ENCODE results near the gene KRTAP3-1. TPM values are rescaled to one million over a fixed set of nuclear protein-coding genes. Genes with fewer than 3 reads are reported as not detected.
"Not testable (repeated sequence)": the region's sequence is repeated elsewhere in the genome, so short reads cannot be mapped to it uniquely, and the experiment has no call there.

KRTAP3-1 gene
- total and polyA plus RNA-seq, 3 donors from 2014 or later: not detected

DNA sequence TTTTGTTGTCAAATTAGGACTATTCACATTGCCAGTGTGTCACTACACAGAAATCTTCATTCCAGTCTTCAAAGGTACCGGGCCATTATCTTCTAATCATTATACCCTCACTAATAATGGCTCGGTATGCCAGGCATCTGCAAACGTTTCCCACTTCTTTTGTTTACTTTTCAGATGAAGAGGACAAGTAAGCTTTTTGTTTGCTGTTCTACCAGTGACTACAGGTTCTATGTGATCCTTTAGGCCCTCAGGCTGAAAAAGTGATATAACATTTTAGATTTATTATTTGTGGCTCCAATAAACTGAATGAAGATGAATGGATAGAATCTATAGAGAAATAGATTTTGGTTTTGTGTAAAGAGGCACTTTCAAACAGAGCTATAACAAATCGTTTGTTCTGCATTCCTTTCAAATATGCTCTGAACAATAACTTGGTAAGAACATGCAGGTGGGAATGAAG lies 403 bp upstream of the KRTAP3-1 start:
- Histone ChIP-seq H3K4me1 (no peaks in the 10 kb centered on the region), H3K4me3 (no peak overlapping the region), H3K9me3 (no peaks in the 10 kb centered on the region), H3K27me3 (no peaks in the 10 kb centered on the region), H3K36me3 (ENCODE audit: low read depth, missing control alignments) (no peaks in the 10 kb centered on the region), H3K27ac (no peak overlapping the region)
- 69 to 74% methylated on average over 4 of the region's 4 CpGs for WGBS, 2 donors
- intact Hi-C loops (cut with DNase I; ENCODE audit: low total_unique reads): no loop called here
- TF ChIP-seq POLR2A (IDR thresholded peaks at IDR 0.05): no peak
- no peak for TF ChIP-seq CTCF (IDR thresholded peaks at IDR 0.05)
- DNase-seq: no peak

- intact Hi-C loops (cut with DNase I; ENCODE audit: low total_unique reads): no loop called here
Measured at GRCh38 chr17:41004397-41004796, 4.5 kb downstream of the KRTAP3-1 start.

DNA sequence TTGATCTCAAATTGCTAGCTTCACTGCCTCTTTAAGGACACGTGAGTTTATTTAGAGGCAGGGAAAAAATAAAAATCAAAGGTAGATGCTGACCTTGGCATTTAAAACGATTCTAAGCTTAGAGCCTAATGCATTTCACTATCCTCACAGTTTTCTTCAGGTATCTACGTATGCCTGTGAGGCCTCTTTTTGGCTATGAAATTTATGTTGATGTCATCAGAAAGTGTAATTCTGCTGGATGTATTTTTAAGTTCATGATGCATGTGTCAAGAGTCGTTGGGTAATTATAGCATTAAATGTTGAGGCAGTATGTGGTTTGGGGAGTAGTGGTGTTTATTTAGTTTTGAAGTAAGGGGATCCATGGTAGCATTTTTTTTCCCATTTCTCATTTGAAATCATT lies 5.0 kb downstream of the KRTAP3-1 start:
- H3K4me3 ChIP-seq: no peak overlapping the region
- WGBS, 2 donors: 58 to 67% methylated on average over 4 of the region's 4 CpGs
- H3K27ac ChIP-seq: no peak overlapping the region

More at GRCh38 chr17:41004397-41004796, 4.5 kb downstream of the KRTAP3-1 start:
- no peaks in the 10 kb centered on the region for H3K36me3 ChIP-seq (ENCODE audit: low read depth, missing control alignments)
- WGBS, 2 donors: 74 to 89% methylated on average over 3 of the region's 3 CpGs
- H3K9me3 ChIP-seq: no peaks in the 10 kb centered on the region
- no peaks in the 10 kb centered on the region for H3K27me3 ChIP-seq
- DNase-seq: no peak
- H3K27ac ChIP-seq: no peak overlapping the region
- TF ChIP-seq POLR2A (IDR thresholded peaks at IDR 0.05): no peak
- no peak for TF ChIP-seq CTCF (IDR thresholded peaks at IDR 0.05)
- no peak overlapping the region for H3K4me3 ChIP-seq
- H3K4me1 ChIP-seq: no peaks in the 10 kb centered on the region

GRCh38 chr17:41002814-41003213 lies 6.1 kb downstream of the KRTAP3-1 start:
- no peak for DNase-seq
- intact Hi-C loops (cut with DNase I; ENCODE audit: low total_unique reads): no loop called here
- Histone ChIP-seq H3K27me3 (no peaks in the 10 kb centered on the region), H3K9me3 (no peaks in the 10 kb centered on the region), H3K4me3 (no peak overlapping the region), H3K4me1 (no peaks in the 10 kb centered on the region), H3K36me3 (ENCODE audit: low read depth, missing control alignments) (no peaks in the 10 kb centered on the region), H3K27ac (no peak overlapping the region)
- TF ChIP-seq POLR2A (IDR thresholded peaks at IDR 0.05) (no peak), CTCF (IDR thresholded peaks at IDR 0.05) (no peak)
- WGBS, 2 donors: 72 to 73% methylated on average over 5 of the region's 5 CpGs

More for the DNA sequence above, 5.0 kb downstream of the KRTAP3-1 start:
- no peak for DNase-seq
- Histone ChIP-seq H3K4me1 (no peaks in the 10 kb centered on the region), H3K36me3 (ENCODE audit: low read depth, missing control alignments) (no peaks in the 10 kb centered on the region), H3K27me3 (no peaks in the 10 kb centered on the region), H3K9me3 (no peaks in the 10 kb centered on the region)
- TF ChIP-seq CTCF (IDR thresholded peaks at IDR 0.05) (no peak), POLR2A (IDR thresholded peaks at IDR 0.05) (no peak)
- intact Hi-C loops (cut with DNase I; ENCODE audit: low total_unique reads): no loop called here

GRCh38 chr17:41001795-41002194 lies 7.1 kb downstream of the KRTAP3-1 start:
- TF ChIP-seq CTCF (IDR thresholded peaks at IDR 0.05) (no peak), POLR2A (IDR thresholded peaks at IDR 0.05) (no peak)
- no peak for DNase-seq
- intact Hi-C loops (cut with DNase I; ENCODE audit: low total_unique reads): no loop called here
- Histone ChIP-seq H3K4me1 (no peaks in the 10 kb centered on the region), H3K27me3 (no peaks in the 10 kb centered on the region), H3K27ac (no peak overlapping the region), H3K9me3 (no peaks in the 10 kb centered on the region), H3K4me3 (no peak overlapping the region), H3K36me3 (ENCODE audit: low read depth, missing control alignments) (no peaks in the 10 kb centered on the region)
- WGBS, 2 donors: 80 to 84% methylated on average over 4 of the region's 4 CpGs

GRCh38 chr17:40999563-40999962 lies 9.4 kb downstream of the KRTAP3-1 start, which contains the start of gene KRTAP3-2:
KRTAP3-2 (minus strand) TSS chr17:40999906; CDS start chr17:40999853, 53 bp downstream.
- H3K4me3 ChIP-seq; H3K27me3 ChIP-seq; H3K36me3 ChIP-seq (ENCODE audit: low read depth, missing control alignments); H3K4me1 ChIP-seq; H3K27ac ChIP-seq; H3K9me3 ChIP-seq; intact Hi-C loops (cut with DNase I; ENCODE audit: low total_unique reads); DNase-seq: not testable (repeated sequence)
- WGBS, 2 donors: 91 to 94% methylated on average over 6 of the region's 6 CpGs

Data from testis (tissue), 3 donors.